Colonic mucosa (tissue), 4 donors: ENCODE measurements around the gene CCDC186. TPM values are rescaled to one million over a fixed set of nuclear protein-coding genes. Genes with fewer than 3 reads are reported as not detected.

Source experiments
- DNase-seq: peaks from one replicate; pipeline ENCODE4 v3.0.0-alpha.2; 2020
- H3K27ac ChIP-seq: fragments of 200-600 bp; one replicate; pipeline ENCODE4 v1.8.0; 2021
- H3K27me3 ChIP-seq: fragments of 200-600 bp; one replicate; pipeline ENCODE4 v1.8.0; 2021
- H3K36me3 ChIP-seq: fragments of 200-600 bp; one replicate; pipeline ENCODE4 v1.8.0; 2021
- H3K4me1 ChIP-seq: fragments of 200-600 bp; one replicate; pipeline ENCODE4 v1.8.0; 2021; ENCODE audit warnings: mild to moderate bottlenecking
- H3K4me3 ChIP-seq: fragments of 200-600 bp; one replicate; pipeline ENCODE4 v1.8.0; 2021
- H3K9ac ChIP-seq, 2 donors: one replicate each; pipeline ENCODE4 v1.7.0; 2013; ENCODE audit warnings: control low read depth in 2 of 2, low read depth in 2 of 2, low read length in 2 of 2
- H3K9me3 ChIP-seq: fragments of 200-600 bp; one replicate; pipeline ENCODE4 v1.8.0; 2021
- intact Hi-C: fragments of 100-400 bp; cut with DNase I; formaldehyde crosslinking; loops from one replicate; pipeline ENCODE4 v1.14.1; 2022
- total RNA-seq, 2 donors: library from RNA; stranded (reverse); fragmentation: NEBNext Ultra II Directional in 1 of 2; extraction: Animal tissue kit (Norgen Biotek cat#: 25700) in 1 of 2; gene quantifications; one replicate each; pipeline ENCODE4 v1.2.1, GENCODE V29; 2021
- TF ChIP-seq, protein P1 (sequence below): fragments of 200-600 bp; IDR thresholded peaks from one replicate; pipeline ENCODE4 v1.8.0; 2022; ENCODE audit warnings: antibody characterized with exemption, mild to moderate bottlenecking
- donor health status: healthy.
- donor health status: DM: no; HTN: no; CAD: no.
- donor health status: DM: no; HTN: no; CAD: no.

The CCDC186 gene
- total RNA-seq, 2 donors from 2014 or later: 31.2 to 53.1 TPM

- Histone ChIP-seq H3K4me1 (no peaks in the 10 kb centered on the region), H3K9ac (no peak overlapping the region), H3K27me3 (no peaks in the 10 kb centered on the region), H3K27ac (no peak overlapping the region), H3K9me3 (no peaks in the 10 kb centered on the region), H3K4me3 (no peak overlapping the region), H3K36me3 (no peaks in the 10 kb centered on the region)
- TF ChIP-seq, protein P1, sequence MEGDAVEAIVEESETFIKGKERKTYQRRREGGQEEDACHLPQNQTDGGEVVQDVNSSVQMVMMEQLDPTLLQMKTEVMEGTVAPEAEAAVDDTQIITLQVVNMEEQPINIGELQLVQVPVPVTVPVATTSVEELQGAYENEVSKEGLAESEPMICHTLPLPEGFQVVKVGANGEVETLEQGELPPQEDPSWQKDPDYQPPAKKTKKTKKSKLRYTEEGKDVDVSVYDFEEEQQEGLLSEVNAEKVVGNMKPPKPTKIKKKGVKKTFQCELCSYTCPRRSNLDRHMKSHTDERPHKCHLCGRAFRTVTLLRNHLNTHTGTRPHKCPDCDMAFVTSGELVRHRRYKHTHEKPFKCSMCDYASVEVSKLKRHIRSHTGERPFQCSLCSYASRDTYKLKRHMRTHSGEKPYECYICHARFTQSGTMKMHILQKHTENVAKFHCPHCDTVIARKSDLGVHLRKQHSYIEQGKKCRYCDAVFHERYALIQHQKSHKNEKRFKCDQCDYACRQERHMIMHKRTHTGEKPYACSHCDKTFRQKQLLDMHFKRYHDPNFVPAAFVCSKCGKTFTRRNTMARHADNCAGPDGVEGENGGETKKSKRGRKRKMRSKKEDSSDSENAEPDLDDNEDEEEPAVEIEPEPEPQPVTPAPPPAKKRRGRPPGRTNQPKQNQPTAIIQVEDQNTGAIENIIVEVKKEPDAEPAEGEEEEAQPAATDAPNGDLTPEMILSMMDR: no peak
- no peak for DNase-seq
- intact Hi-C loops: no loop called here
Observed at GRCh38 chr10:114087255-114087654, 86.7 kb downstream of the CCDC186 start.

GRCh38 chr10:114084215-114084614, 89.8 kb downstream of the CCDC186 start:
- Histone ChIP-seq H3K36me3 (no peaks in the 10 kb centered on the region), H3K9me3 (no peaks in the 10 kb centered on the region), H3K4me1 (no peaks in the 10 kb centered on the region), H3K27me3 (no peaks in the 10 kb centered on the region), H3K9ac (no peak overlapping the region), H3K27ac (no peak overlapping the region), H3K4me3 (no peak overlapping the region)
- intact Hi-C loops: no loop called here
- DNase-seq: no peak
- TF ChIP-seq, protein P1: no peak

DNA sequence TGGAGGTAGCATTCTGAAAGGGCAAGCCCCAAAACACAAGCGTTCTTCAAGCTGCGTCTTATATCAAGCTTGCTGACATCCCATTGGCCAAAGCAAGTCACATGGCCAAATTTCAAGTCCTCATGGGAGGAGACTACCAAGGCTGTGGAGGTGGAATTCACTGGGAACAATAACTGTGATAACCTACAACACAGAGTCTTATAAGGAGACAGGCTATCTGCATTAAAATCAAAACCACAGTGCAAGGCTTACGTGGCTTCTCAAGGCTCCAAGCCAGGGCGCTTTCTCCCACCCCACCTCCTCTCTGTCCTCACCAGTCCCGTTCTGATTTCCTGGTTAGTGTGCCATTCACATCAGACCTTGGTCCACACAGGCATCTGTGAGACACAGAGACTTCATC, 91.0 kb downstream of the CCDC186 start:
- Histone ChIP-seq H3K4me1 (no peaks in the 10 kb centered on the region), H3K9ac (no peak overlapping the region), H3K27ac (no peak overlapping the region), H3K9me3 (no peaks in the 10 kb centered on the region), H3K27me3 (no peaks in the 10 kb centered on the region), H3K36me3 (no peaks in the 10 kb centered on the region), H3K4me3 (no peak overlapping the region)
- TF ChIP-seq, protein P1: no peak
- DNase-seq: no peak
- intact Hi-C loops: no loop called here

GRCh38 chr10:114081911-114082583, 92.0 kb downstream of the CCDC186 start:
- no peak overlapping the region for H3K9ac ChIP-seq
- H3K4me3 ChIP-seq: no peak overlapping the region
- TF ChIP-seq, protein P1: no peak
- no peak for DNase-seq
- no peaks in the 10 kb centered on the region for H3K27me3 ChIP-seq
- H3K4me1 ChIP-seq: no peaks in the 10 kb centered on the region
- H3K27ac ChIP-seq: no peak overlapping the region
- intact Hi-C loops: no loop called here
- H3K9me3 ChIP-seq: no peaks in the 10 kb centered on the region
- H3K36me3 ChIP-seq: no peaks in the 10 kb centered on the region

- Histone ChIP-seq H3K27ac (no peak overlapping the region), H3K4me3 (no peak overlapping the region), H3K9me3 (no peaks in the 10 kb centered on the region), H3K27me3 (no peaks in the 10 kb centered on the region), H3K4me1 (no peaks in the 10 kb centered on the region), H3K36me3 (no peaks in the 10 kb centered on the region), H3K9ac (no peak overlapping the region)
- TF ChIP-seq, protein P1: no peak
- intact Hi-C loops: no loop called here
- DNase-seq: no peak
Observed at GRCh38 chr10:114079421-114079820, 94.6 kb downstream of the CCDC186 start.
